Skeletal muscle satellite cell (primary cell): ENCODE measurements around the gene LRBA.
"Not testable (repeated sequence)": the region's sequence is repeated elsewhere in the genome, so short reads cannot be mapped to it uniquely, and the experiment has no call there.

Experiments
- H3K27me3 ChIP-seq: 2 replicates; pipeline ENCODE4 v1.7.0; 2013; ENCODE audit warnings: low read length; ENCODE audit not compliant: control insufficient read depth, insufficient read depth
- H3K36me3 ChIP-seq: 2 replicates; pipeline ENCODE4 v1.7.0; 2013; ENCODE audit warnings: mild to moderate bottlenecking, control low read depth, low read length; ENCODE audit not compliant: insufficient read depth
- H3K4me1 ChIP-seq: 2 replicates; pipeline ENCODE4 v1.7.0; 2013; ENCODE audit warnings: low read length; ENCODE audit not compliant: control insufficient read depth, insufficient read depth
- H3K4me2 ChIP-seq: 2 replicates; pipeline ENCODE4 v1.7.0; 2013; ENCODE audit warnings: mild to moderate bottlenecking, low read length
- H3K4me3 ChIP-seq: 2 replicates; pipeline ENCODE4 v1.7.0; 2013; ENCODE audit warnings: low read length
- H3K9ac ChIP-seq: 2 replicates; pipeline ENCODE4 v1.7.0; 2013; ENCODE audit warnings: mild to moderate bottlenecking, low read depth, low read length, moderate library complexity
- H3K9me3 ChIP-seq: replicated peaks from 2 replicates; pipeline ENCODE4 v1.7.0; 2013; ENCODE audit warnings: mild to moderate bottlenecking, control low read depth, low read length

The LRBA gene

DNA sequence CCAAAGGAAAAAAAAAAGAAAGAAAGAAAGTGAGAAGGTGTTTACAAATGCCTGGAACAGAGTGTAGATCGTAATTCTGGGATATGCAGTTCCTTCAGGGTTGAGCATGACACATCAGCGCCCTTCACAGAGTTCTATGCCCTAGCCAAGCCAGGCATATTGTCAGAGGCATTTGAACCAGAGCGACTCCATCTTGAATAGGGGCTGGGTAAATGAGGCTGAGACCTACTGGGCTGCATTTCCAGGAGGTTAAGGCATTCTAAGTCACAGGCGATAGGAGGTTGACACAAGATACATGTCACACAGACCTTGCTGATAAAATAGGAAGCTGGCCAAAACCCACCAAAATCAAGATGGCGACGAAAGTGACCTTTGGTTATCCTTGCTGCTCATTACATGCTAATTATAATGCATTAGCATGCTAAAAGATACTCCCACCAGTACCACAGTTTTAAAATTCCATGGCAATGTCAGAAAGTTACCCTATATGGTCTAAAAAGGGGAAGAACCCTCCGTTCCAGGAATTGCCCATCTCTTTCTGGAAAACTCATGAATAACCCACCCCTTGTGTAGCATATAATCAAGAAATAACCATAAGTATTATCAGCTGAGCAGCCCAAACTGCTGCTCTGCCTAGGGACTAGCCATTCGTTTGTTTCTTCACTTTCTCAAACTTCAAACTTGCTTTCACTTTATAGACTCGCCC, 23.5 kb upstream of the LRBA start:
- H3K27me3 ChIP-seq, result no peaks in the 10 kb centered on the region
- no peaks in the 10 kb centered on the region for H3K9me3 ChIP-seq
- H3K4me1 ChIP-seq, result no peaks in the 10 kb centered on the region
- H3K4me2 ChIP-seq, result no peak overlapping the region
- H3K4me3 ChIP-seq, result no peak overlapping the region
- no peak overlapping the region for H3K9ac ChIP-seq
- H3K36me3 ChIP-seq, result no peaks in the 10 kb centered on the region

DNA sequence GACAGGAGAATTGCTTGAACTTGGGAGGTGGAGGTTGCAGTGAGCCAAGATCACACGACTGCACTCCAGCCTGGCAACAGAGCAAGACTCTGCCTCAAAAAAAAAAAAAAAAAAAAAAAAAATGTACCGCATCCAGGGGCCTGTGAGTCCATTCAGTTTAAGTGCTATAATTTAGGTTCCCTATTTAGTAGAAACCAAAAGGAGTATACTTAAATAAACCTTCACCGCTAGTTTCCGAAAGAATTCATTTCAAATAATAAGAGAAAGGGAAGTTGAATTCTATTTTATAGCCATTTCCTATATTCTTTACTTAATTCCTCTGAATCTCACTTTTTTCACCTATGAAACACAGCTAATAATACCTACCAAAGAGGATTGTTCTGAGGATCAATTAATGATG, 20.8 kb upstream of the LRBA start:
- Histone ChIP-seq H3K9me3 (no peaks in the 10 kb centered on the region), H3K27me3 (no peaks in the 10 kb centered on the region), H3K4me1 (peaks cover 7% of the 10 kb centered on the region), H3K36me3 (no peaks in the 10 kb centered on the region), H3K4me3 (no peak overlapping the region), H3K9ac (no peak overlapping the region), H3K4me2 (no peak overlapping the region)

- H3K4me3 ChIP-seq, result no peak overlapping the region
- H3K9me3 ChIP-seq, result no peaks in the 10 kb centered on the region
- no peaks in the 10 kb centered on the region for H3K27me3 ChIP-seq
- H3K9ac ChIP-seq, result no peak overlapping the region
- H3K36me3 ChIP-seq, result no peaks in the 10 kb centered on the region
- no peak overlapping the region for H3K4me2 ChIP-seq
- H3K4me1 ChIP-seq, result peaks cover 7% of the 10 kb centered on the region
Measured at GRCh38 chr4:151035328-151035727, 20.2 kb upstream of the LRBA start.

- H3K9me3 ChIP-seq, result no peaks in the 10 kb centered on the region
- no peaks in the 10 kb centered on the region for H3K36me3 ChIP-seq
- peaks cover 7% of the 10 kb centered on the region for H3K4me1 ChIP-seq
Measured at GRCh38 chr4:151034829-151035228, 19.7 kb upstream of the LRBA start.

DNA sequence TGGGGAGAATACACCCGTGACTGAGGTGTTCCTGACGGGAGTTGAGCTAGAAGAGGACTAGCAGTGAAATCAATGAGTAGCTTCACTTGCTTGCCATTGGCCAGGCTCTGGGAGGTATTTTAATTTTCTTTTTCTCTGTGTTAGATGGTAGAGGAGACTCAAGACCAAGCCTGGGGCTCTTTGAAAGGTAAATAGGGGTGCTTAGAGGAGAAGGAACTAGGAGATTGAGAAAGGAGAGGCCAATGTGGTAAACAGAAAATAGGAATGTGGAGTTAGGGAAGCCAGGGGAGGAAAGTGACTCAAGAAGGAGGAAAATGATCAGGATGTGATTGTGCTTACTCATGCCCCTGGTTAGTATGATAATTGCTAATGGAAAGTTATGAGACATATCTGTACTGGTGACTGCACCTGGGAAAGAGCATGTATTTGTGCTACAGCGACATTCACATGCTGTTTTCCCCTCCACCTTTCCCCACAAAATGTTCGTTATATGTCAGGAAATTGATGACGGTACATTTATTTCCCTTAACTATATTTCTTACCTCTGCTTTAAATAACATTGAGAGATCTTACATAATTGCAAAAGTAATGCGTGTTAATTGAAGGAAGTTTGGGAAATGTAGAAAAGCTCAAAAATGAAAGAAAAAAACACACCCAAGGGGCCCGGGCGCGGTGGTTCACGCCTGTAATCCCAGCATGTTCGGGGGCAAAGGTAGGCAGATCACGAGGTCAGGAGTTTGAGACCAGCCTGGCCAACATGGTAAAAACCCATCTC, 16.9 kb upstream of the LRBA start:
- H3K4me2 ChIP-seq, result peak overlapping the region; percentile 9
- no peaks in the 10 kb centered on the region for H3K27me3 ChIP-seq
- no peak overlapping the region for H3K9ac ChIP-seq
- H3K4me1 ChIP-seq, result peaks cover 7% of the 10 kb centered on the region
- no peaks in the 10 kb centered on the region for H3K36me3 ChIP-seq
- H3K9me3 ChIP-seq, result no peaks in the 10 kb centered on the region
- H3K4me3 ChIP-seq, result no peak overlapping the region

More at GRCh38 chr4:151034829-151035228, 19.7 kb upstream of the LRBA start:
- Histone ChIP-seq H3K9ac (no peak overlapping the region), H3K27me3 (no peaks in the 10 kb centered on the region), H3K4me3 (no peak overlapping the region), H3K4me2 (no peak overlapping the region)

- H3K36me3 ChIP-seq, result no peaks in the 10 kb centered on the region
- H3K4me1 ChIP-seq, result peaks cover 7% of the 10 kb centered on the region
- H3K4me2 ChIP-seq, result no peak overlapping the region
- no peaks in the 10 kb centered on the region for H3K27me3 ChIP-seq
- H3K4me3 ChIP-seq, result no peak overlapping the region
- no peaks in the 10 kb centered on the region for H3K9me3 ChIP-seq
- H3K9ac ChIP-seq, result no peak overlapping the region
Measured at GRCh38 chr4:151029537-151029936, 14.5 kb upstream of the LRBA start.

DNA sequence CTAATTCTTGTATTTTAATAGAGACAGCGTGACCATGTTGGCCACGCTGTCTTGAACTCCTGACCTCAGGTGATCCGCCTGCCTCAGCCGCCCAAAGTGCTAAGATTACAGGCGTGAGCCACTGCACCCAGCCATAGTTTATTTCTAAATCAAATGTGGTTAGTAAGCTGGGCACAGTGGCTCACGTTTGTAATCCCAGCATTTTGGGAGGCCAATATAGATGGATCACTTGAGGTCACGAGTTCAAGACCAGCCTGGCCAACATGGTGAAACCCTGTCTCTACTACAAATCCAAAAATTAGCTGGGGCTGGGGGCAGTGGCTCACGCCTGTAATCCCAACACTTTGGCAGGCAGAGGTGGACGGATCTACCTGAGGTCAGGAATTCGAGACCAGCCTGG, 13.9 kb upstream of the LRBA start:
- H3K27me3 ChIP-seq, H3K4me2 ChIP-seq, H3K9ac ChIP-seq, H3K4me1 ChIP-seq, H3K9me3 ChIP-seq, H3K36me3 ChIP-seq, H3K4me3 ChIP-seq: not testable (repeated sequence)

- Histone ChIP-seq H3K9me3 (no peaks in the 10 kb centered on the region), H3K4me3 (no peak overlapping the region), H3K4me1 (no peaks in the 10 kb centered on the region), H3K27me3 (no peaks in the 10 kb centered on the region), H3K9ac (no peak overlapping the region), H3K36me3 (no peaks in the 10 kb centered on the region), H3K4me2 (no peak overlapping the region)
Measured at GRCh38 chr4:151025759-151026158, 10.7 kb upstream of the LRBA start.

DNA sequence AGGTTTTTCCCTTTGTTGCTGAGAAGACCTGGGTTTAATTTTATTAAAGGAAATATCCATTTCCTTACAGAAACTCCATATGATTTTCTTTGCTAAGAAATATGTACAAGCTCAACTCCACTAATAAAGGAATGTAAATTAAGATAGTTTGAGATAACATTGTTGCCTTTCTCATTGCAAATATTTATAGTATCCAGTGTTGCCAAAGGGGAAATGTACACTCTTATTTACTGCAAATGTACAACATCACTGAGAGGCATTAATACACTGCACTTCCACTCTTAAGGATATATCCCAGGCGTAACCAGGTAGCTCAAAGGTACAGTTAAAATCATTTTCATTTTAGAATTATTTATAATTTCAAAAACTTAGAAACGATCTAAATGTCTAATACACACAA, 7.5 kb upstream of the LRBA start:
- H3K4me2 ChIP-seq, result no peak overlapping the region

DNA sequence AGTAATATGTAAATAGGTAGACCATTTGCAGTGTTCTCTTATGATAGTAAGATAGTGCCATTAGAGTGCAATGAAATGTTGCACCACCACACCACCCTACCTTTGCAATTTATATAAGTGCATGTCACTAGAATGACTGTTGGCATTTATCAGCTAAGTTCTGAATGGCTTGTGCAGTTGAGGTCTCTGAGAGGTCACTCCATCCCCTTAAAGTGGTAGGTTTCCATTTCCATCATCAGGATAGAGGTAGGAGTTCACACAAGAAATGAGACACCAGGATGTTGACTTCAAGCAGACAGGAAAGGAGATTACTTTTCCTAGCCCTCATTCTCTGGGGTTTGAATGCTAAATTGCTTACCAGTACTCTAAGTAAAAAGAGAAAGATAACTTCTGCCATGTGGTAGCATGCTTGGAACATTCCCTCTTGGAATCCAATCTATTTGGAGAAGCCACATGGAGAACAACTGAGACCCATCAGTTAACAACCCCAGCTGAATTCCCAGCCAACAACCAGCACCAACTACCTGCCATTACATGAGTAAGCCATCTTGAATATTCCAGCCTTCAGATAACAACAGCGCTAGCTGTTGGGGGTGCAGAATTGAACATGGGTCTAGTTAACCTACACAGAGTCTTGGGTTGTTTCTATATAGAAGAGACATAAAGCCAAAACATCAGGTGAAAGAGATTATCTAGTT, 6.7 kb upstream of the LRBA start:
- Histone ChIP-seq H3K9me3 (no peaks in the 10 kb centered on the region), H3K4me3 (no peak overlapping the region), H3K27me3 (no peaks in the 10 kb centered on the region), H3K4me2 (no peak overlapping the region), H3K36me3 (no peaks in the 10 kb centered on the region), H3K9ac (no peak overlapping the region), H3K4me1 (no peaks in the 10 kb centered on the region)

More for the DNA sequence above, 7.5 kb upstream of the LRBA start:
- H3K4me1 ChIP-seq, result no peaks in the 10 kb centered on the region
- no peak overlapping the region for H3K9ac ChIP-seq
- no peaks in the 10 kb centered on the region for H3K27me3 ChIP-seq
- no peak overlapping the region for H3K4me3 ChIP-seq
- no peaks in the 10 kb centered on the region for H3K36me3 ChIP-seq
- H3K9me3 ChIP-seq, result no peaks in the 10 kb centered on the region

DNA sequence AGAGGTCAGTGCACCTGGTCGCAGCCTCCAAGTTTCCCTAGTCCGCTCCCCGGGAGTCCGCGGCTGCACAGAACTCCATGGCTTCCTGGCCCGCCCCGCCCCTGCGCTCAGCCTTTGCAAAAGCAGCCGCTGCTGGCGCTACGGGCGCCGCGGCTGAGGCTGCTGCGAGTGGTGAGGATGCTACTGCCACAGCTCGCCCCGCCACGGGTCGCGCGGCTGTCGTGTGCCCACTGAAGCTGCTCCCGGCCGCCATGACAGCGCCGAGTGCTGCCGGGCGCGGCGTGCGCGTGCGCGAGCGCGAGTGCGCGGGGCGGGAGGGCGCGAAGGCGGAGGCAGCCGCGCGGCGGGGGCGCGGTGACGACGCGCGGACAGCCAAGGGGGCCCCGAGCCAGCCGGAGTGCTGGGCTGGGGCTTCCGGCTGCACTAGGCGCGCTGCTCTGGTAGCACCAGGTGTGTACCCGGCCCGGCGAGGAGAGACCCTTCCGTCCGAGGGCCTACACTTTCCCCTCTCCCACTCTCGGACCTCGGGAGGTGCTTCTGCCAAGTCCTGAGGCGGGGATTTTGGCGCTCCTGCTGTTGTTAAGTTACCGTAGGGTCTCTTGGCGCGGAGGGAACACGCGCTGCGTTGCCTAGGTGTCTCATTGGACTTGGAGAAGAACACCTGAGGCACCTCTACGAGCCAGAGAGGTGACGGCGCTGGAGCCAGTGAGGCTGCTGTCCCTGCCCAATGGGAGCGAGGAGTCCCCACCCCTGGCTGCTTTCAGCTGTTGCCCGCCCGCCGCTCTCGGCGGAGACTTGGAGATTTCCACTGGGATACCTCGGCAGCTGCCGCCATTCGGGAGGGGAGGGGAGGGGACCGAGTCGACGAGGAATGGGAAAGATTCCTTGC, 619 bp upstream of the LRBA start:
- peak overlapping the region; percentile 98 for H3K4me2 ChIP-seq
- H3K36me3 ChIP-seq, result no peaks in the 10 kb centered on the region
- peak overlapping the region; percentile 87 for H3K9ac ChIP-seq
- H3K4me1 ChIP-seq, result peaks cover 8% of the 10 kb centered on the region
- H3K9me3 ChIP-seq, result no peaks in the 10 kb centered on the region
- H3K4me3 ChIP-seq, result peak overlapping the region; percentile 95
- H3K27me3 ChIP-seq, result no peaks in the 10 kb centered on the region
